Astrocyte (in vitro differentiated cells and primary cell): Measurements from ENCODE around the gene WDR75. TPM values are rescaled to one million over a fixed set of nuclear protein-coding genes. Genes with fewer than 3 reads are reported as not detected.
"Not testable (repeated sequence)": the region's sequence is repeated elsewhere in the genome, so short reads cannot be mapped to it uniquely, and the experiment has no call there.

Experiments
- DNase-seq: peaks from one replicate; pipeline ENCODE4 v3.0.0-alpha.2; 2010; ENCODE audit warnings: low read depth
- FAIRE-seq: peaks from 2 replicates; lab custom pipeline; 2011; peaks lifted over from hg19 to GRCh38; lab: Jason Lieb, UNC
- H2AFZ ChIP-seq: 2 replicates; pipeline ENCODE4 v1.6.0; 2012; ENCODE audit warnings: low read depth, low read length, inconsistent platforms
- H3K27ac ChIP-seq: 2 replicates; pipeline ENCODE4 v1.5.1; 2011; ENCODE audit warnings: low read depth, low read length, inconsistent platforms
- H3K27me3 ChIP-seq: 2 replicates; pipeline ENCODE4 v1.6.0; 2011; ENCODE audit warnings: low read length, inconsistent platforms; ENCODE audit not compliant: insufficient read depth
- H3K36me3 ChIP-seq: 2 replicates; pipeline ENCODE4 v1.5.1; 2011; ENCODE audit warnings: low read length, inconsistent platforms; ENCODE audit not compliant: insufficient read depth
- H3K4me1 ChIP-seq: 2 replicates; pipeline ENCODE4 v1.5.1; 2011; ENCODE audit warnings: low read length, inconsistent platforms; ENCODE audit not compliant: insufficient read depth
- H3K4me2 ChIP-seq: 2 replicates; pipeline ENCODE4 v1.6.0; 2012; ENCODE audit warnings: low read length, inconsistent platforms
- H3K4me3 ChIP-seq: 2 replicates; pipeline ENCODE4 v1.5.1; 2011; ENCODE audit warnings: low read depth, mild to moderate bottlenecking, low read length, inconsistent platforms; ENCODE audit not compliant: insufficient read depth
- H3K79me2 ChIP-seq: 2 replicates; pipeline ENCODE4 v1.6.0; 2012; ENCODE audit warnings: mild to moderate bottlenecking, low read length, inconsistent platforms; ENCODE audit not compliant: insufficient read depth
- H3K9ac ChIP-seq: 2 replicates; pipeline ENCODE4 v1.6.0; 2012; ENCODE audit warnings: mild to moderate bottlenecking, low read length, inconsistent platforms
- H3K9me3 ChIP-seq: 2 replicates; pipeline ENCODE4 v1.5.1; 2012; ENCODE audit warnings: low read depth, mild to moderate bottlenecking, low read length, inconsistent platforms; ENCODE audit not compliant: insufficient read depth
- H4K20me1 ChIP-seq: 2 replicates; pipeline ENCODE4 v1.6.0; 2012; ENCODE audit warnings: low read length, inconsistent platforms; ENCODE audit not compliant: insufficient read depth
- H3K27ac Mint-ChIP-seq: one replicate; pipeline ENCODE4 v1.8.0; 2021; ENCODE audit warnings: mild to moderate bottlenecking, mixed read lengths; ENCODE audit not compliant: unreplicated experiment
- H3K27me3 Mint-ChIP-seq: one replicate; pipeline ENCODE4 v1.8.0; 2021; ENCODE audit warnings: low read depth, mixed read lengths; ENCODE audit not compliant: unreplicated experiment
- H3K36me3 Mint-ChIP-seq: one replicate; pipeline ENCODE4 v1.8.0; 2021; ENCODE audit warnings: low read depth, mixed read lengths; ENCODE audit not compliant: unreplicated experiment
- H3K4me1 Mint-ChIP-seq: one replicate; pipeline ENCODE4 v1.8.0; 2021; ENCODE audit warnings: low read depth, mixed read lengths; ENCODE audit not compliant: unreplicated experiment
- H3K4me3 Mint-ChIP-seq: one replicate; pipeline ENCODE4 v1.8.0; 2021; ENCODE audit warnings: mild to moderate bottlenecking, moderate library complexity, mixed read lengths; ENCODE audit not compliant: unreplicated experiment
- H3K9me3 Mint-ChIP-seq: one replicate; pipeline ENCODE4 v1.8.0; 2021; ENCODE audit warnings: mild to moderate bottlenecking, mixed read lengths; ENCODE audit not compliant: unreplicated experiment
- CTCF ChIP-seq: IDR thresholded peaks from 2 replicates; pipeline ENCODE4 v1.5.1; 2011; ENCODE audit warnings: low read depth, mild to moderate bottlenecking, inconsistent platforms, low read length, moderate library complexity; ENCODE audit not compliant: insufficient read depth
- EZH2 ChIP-seq: IDR thresholded peaks from 2 replicates; pipeline ENCODE4 v1.6.1; 2012; ENCODE audit warnings: mild to moderate bottlenecking, low read length, inconsistent platforms; ENCODE audit not compliant: insufficient read depth
- total RNA-seq: library from RNA; stranded (reverse); gene quantifications from 2 replicates; pipeline ENCODE4 v1.2.1, GENCODE V29; 2021

The WDR75 gene
- total RNA-seq, 1 donor from 2014 or later, result 38.9 TPM

GRCh38 chr2:189474526-189474925, 33.3 kb downstream of the WDR75 start:
- H3K79me2 ChIP-seq, result no peaks in the 10 kb centered on the region
- DNase-seq, result no peak
- no peaks in the 10 kb centered on the region for H4K20me1 ChIP-seq
- H3K27me3 ChIP-seq, result no peaks in the 10 kb centered on the region
- no peak overlapping the region for H3K27ac ChIP-seq
- Mint-ChIP-seq H3K9me3 (no peaks in the 10 kb centered on the region), H3K27ac (no peak overlapping the region), H3K27me3 (no peaks in the 10 kb centered on the region), H3K36me3 (peaks cover 4% of the 10 kb centered on the region), H3K4me3 (no peak overlapping the region), H3K4me1 (no peaks in the 10 kb centered on the region)
- TF ChIP-seq CTCF (no peak), EZH2 (no peak)
- H3K4me2 ChIP-seq, result no peak overlapping the region
- peaks cover 57% of the 10 kb centered on the region for H3K36me3 ChIP-seq
- H3K4me1 ChIP-seq, result no peaks in the 10 kb centered on the region
- no peak for FAIRE-seq
- H3K9ac ChIP-seq, result no peak overlapping the region
- H3K4me3 ChIP-seq, result no peak overlapping the region
- no peak overlapping the region for H2AFZ ChIP-seq
- no peaks in the 10 kb centered on the region for H3K9me3 ChIP-seq

- no peaks in the 10 kb centered on the region for H4K20me1 ChIP-seq
- H3K27ac ChIP-seq, result no peak overlapping the region
- peaks cover 30% of the 10 kb centered on the region for H3K36me3 ChIP-seq
- H3K4me2 ChIP-seq, result no peak overlapping the region
- Mint-ChIP-seq H3K4me3 (no peak overlapping the region), H3K36me3 (peaks cover 2% of the 10 kb centered on the region), H3K27me3 (no peaks in the 10 kb centered on the region), H3K4me1 (no peaks in the 10 kb centered on the region), H3K27ac (no peak overlapping the region), H3K9me3 (no peaks in the 10 kb centered on the region)
- no peaks in the 10 kb centered on the region for H3K79me2 ChIP-seq
- no peak for FAIRE-seq
- DNase-seq, result no peak
- H3K9ac ChIP-seq, result no peak overlapping the region
- no peak overlapping the region for H2AFZ ChIP-seq
- TF ChIP-seq CTCF (no peak), EZH2 (no peak)
- H3K4me3 ChIP-seq, result no peak overlapping the region
- H3K4me1 ChIP-seq, result no peaks in the 10 kb centered on the region
- no peaks in the 10 kb centered on the region for H3K27me3 ChIP-seq
- H3K9me3 ChIP-seq, result no peaks in the 10 kb centered on the region
Observed at GRCh38 chr2:189477756-189478155, 36.5 kb downstream of the WDR75 start.

- not testable (repeated sequence) for H3K4me1 Mint-ChIP-seq, H3K79me2 ChIP-seq, DNase-seq, H3K27ac ChIP-seq, H3K9me3 ChIP-seq, H3K4me1 ChIP-seq, H3K27ac Mint-ChIP-seq, H3K4me2 ChIP-seq, H3K4me3 Mint-ChIP-seq, H3K9ac ChIP-seq, H3K4me3 ChIP-seq, FAIRE-seq, H2AFZ ChIP-seq, H3K36me3 Mint-ChIP-seq, H4K20me1 ChIP-seq, H3K9me3 Mint-ChIP-seq, H3K27me3 ChIP-seq, H3K27me3 Mint-ChIP-seq
- peaks cover 30% of the 10 kb centered on the region for H3K36me3 ChIP-seq
Observed at GRCh38 chr2:189478289-189478688, 37.0 kb downstream of the WDR75 start.
